Endodermal cell (in vitro differentiated cells): Measurements from ENCODE around the gene C11orf52. TPM values are rescaled to one million over a fixed set of nuclear protein-coding genes. Genes with fewer than 3 reads are reported as not detected.

Experiments
- DNase-seq: peaks from one replicate; pipeline ENCODE4 v3.0.0-alpha.2; 2017
- H3K27ac ChIP-seq: 2 replicates; pipeline ENCODE4 v1.5.1; 2013; ENCODE audit warnings: mild to moderate bottlenecking, low read depth, low read length, moderate library complexity
- H3K27me3 ChIP-seq: 2 replicates; pipeline ENCODE4 v1.6.1; 2013; ENCODE audit warnings: mild to moderate bottlenecking, low read length, moderate library complexity; ENCODE audit not compliant: insufficient read depth, control insufficient read depth, poor library complexity, severe bottlenecking
- H3K36me3 ChIP-seq: 2 replicates; pipeline ENCODE4 v1.7.0; 2013; ENCODE audit warnings: mild to moderate bottlenecking, low read length, moderate library complexity; ENCODE audit not compliant: control insufficient read depth, insufficient read depth
- H3K4me1 ChIP-seq: one replicate; pipeline ENCODE4 v1.7.0; 2013; ENCODE audit warnings: low read length; ENCODE audit not compliant: control insufficient read depth, insufficient read depth
- H3K4me3 ChIP-seq: 2 replicates; pipeline ENCODE4 v1.5.1; 2013; ENCODE audit warnings: mild to moderate bottlenecking, low read length, moderate library complexity
- H3K9ac ChIP-seq: 2 replicates; pipeline ENCODE4 v1.6.1; 2013; ENCODE audit warnings: mild to moderate bottlenecking, low read length, moderate library complexity; ENCODE audit not compliant: poor library complexity, severe bottlenecking; ENCODE audit errors: extremely low read depth
- H3K9me3 ChIP-seq: 2 replicates; pipeline ENCODE4 v1.6.1; 2013; ENCODE audit warnings: mild to moderate bottlenecking, low read length, moderate library complexity; ENCODE audit not compliant: control insufficient read depth
- H3K27ac Mint-ChIP-seq: 2 replicates; pipeline ENCODE4 v1.8.0; 2020; ENCODE audit warnings: mixed read lengths
- H3K27me3 Mint-ChIP-seq: 2 replicates; pipeline ENCODE4 v1.8.0; 2021; ENCODE audit warnings: mild to moderate bottlenecking, mixed read lengths; ENCODE audit not compliant: insufficient read depth
- H3K36me3 Mint-ChIP-seq: 2 replicates; pipeline ENCODE4 v1.8.0; 2020; ENCODE audit warnings: low read depth, mixed read lengths
- H3K4me1 Mint-ChIP-seq: 2 replicates; pipeline ENCODE4 v1.8.0; 2020; ENCODE audit warnings: mixed read lengths
- H3K4me3 Mint-ChIP-seq: 2 replicates; pipeline ENCODE4 v1.8.0; 2020; ENCODE audit warnings: mild to moderate bottlenecking, moderate library complexity, mixed read lengths
- H3K9me3 Mint-ChIP-seq: 2 replicates; pipeline ENCODE4 v1.8.0; 2020; ENCODE audit warnings: mild to moderate bottlenecking, mixed read lengths
- WGBS, 2 experiments: methylation state at CpG; one replicate each; pipeline versions ENCODE4 v1.1.5 to v1.1.7; 2013; ENCODE audit warnings: missing lambda C conversion rate in 2 of 2, mixed read lengths in 1 of 2; ENCODE audit not compliant: insufficient coverage in 1 of 2, insufficient read length in 1 of 2; 5-methylcytosine and 5-hydroxymethylcytosine counted together
- total RNA-seq, 2 donors: library from RNA; stranded (reverse); fragmentation: NEBNext Ultra II Directional in 1 of 2; extraction: Animal tissue kit (Norgen Biotek cat#: 25700) in 1 of 2; gene quantifications; 2 replicates in 1 of 2; 3 replicates in 1 of 2; pipeline ENCODE4 v1.2.1, GENCODE V29; 2021
- TF ChIP-seq, protein P1 (sequence below): fragments of 200-600 bp; sonication (generic); conservative IDR thresholded peaks from 2 replicates; pipeline ENCODE4 v1.5.0; 2021; ENCODE audit warnings: antibody characterized with exemption, mild to moderate bottlenecking

The C11orf52 gene
- total RNA-seq, 2 donors from 2014 or later: 2.6 to 3.8 TPM

- Histone ChIP-seq H3K9ac (no peak overlapping the region), H3K27me3 (no peaks in the 10 kb centered on the region), H3K27ac (no peak overlapping the region), H3K9me3 (no peaks in the 10 kb centered on the region), H3K4me1 (no peaks in the 10 kb centered on the region), H3K36me3 (no peaks in the 10 kb centered on the region), H3K4me3 (no peak overlapping the region)
- peak; percentile 63 for DNase-seq
- H3K27ac Mint-ChIP-seq: peak overlapping the region; percentile 41
- H3K9me3 Mint-ChIP-seq: no peaks in the 10 kb centered on the region
- H3K36me3 Mint-ChIP-seq: no peaks in the 10 kb centered on the region
- no peaks in the 10 kb centered on the region for H3K27me3 Mint-ChIP-seq
- H3K4me1 Mint-ChIP-seq: peaks cover 26% of the 10 kb centered on the region
- H3K4me3 Mint-ChIP-seq: no peak overlapping the region
- TF ChIP-seq, protein P1, sequence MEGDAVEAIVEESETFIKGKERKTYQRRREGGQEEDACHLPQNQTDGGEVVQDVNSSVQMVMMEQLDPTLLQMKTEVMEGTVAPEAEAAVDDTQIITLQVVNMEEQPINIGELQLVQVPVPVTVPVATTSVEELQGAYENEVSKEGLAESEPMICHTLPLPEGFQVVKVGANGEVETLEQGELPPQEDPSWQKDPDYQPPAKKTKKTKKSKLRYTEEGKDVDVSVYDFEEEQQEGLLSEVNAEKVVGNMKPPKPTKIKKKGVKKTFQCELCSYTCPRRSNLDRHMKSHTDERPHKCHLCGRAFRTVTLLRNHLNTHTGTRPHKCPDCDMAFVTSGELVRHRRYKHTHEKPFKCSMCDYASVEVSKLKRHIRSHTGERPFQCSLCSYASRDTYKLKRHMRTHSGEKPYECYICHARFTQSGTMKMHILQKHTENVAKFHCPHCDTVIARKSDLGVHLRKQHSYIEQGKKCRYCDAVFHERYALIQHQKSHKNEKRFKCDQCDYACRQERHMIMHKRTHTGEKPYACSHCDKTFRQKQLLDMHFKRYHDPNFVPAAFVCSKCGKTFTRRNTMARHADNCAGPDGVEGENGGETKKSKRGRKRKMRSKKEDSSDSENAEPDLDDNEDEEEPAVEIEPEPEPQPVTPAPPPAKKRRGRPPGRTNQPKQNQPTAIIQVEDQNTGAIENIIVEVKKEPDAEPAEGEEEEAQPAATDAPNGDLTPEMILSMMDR: no peak
- WGBS, 2 experiments: 72 to 78% methylated on average over 3 of the region's 3 CpGs
Measured at GRCh38 chr11:111944139-111944538, 25.4 kb downstream of the C11orf52 start.

DNA sequence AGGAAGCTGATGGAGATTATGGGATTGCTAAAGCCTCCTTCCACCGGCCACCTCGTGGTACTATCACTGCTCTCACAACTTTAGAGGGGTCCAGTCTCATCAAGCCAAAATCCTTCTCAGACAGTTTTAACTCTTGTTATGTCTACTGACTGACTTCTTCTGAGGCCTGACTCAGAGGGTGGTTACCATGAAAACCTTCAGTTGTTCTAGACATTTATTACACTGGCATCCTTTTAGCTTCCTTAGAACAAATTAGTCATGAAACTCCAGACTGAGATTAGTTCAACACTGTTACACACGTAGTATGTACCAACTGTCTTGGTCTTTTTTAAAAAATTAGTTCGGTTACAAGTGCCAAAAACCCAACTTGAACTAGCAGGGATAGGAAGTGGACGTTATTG, 25.9 kb downstream of the C11orf52 start:
- Histone ChIP-seq H3K27ac (no peak overlapping the region), H3K4me1 (no peaks in the 10 kb centered on the region), H3K36me3 (no peaks in the 10 kb centered on the region), H3K9me3 (no peaks in the 10 kb centered on the region), H3K4me3 (no peak overlapping the region), H3K27me3 (no peaks in the 10 kb centered on the region), H3K9ac (no peak overlapping the region)
- Mint-ChIP-seq H3K36me3 (no peaks in the 10 kb centered on the region), H3K4me3 (no peak overlapping the region), H3K4me1 (peaks cover 29% of the 10 kb centered on the region), H3K9me3 (no peaks in the 10 kb centered on the region), H3K27me3 (no peaks in the 10 kb centered on the region), H3K27ac (no peak overlapping the region)
- TF ChIP-seq, protein P1: no peak
- WGBS, 2 experiments: 89 to 100% methylated on average over 3 to 5 of the region's 5 CpGs
- DNase-seq: no peak

DNA sequence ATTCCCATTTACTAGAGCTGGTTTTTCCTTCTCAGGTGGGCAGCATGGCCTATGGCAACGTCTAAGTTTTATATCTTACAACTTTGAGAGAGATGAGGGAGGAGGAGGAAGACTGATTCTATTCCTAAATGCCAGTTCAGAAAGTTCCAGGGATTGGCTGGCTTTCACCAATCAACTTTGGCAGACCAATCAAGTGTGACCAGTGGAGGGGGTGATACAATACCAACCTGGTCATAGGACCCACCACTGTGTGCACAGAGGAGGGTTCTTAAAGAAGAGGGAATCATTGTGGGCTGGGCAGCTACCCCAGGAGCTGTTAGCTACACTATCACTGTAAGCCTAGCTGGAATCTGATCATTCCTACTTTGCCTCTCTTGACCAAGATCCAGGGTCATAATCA, 26.5 kb downstream of the C11orf52 start:
- TF ChIP-seq, protein P1: no peak
- Histone ChIP-seq H3K9ac (no peak overlapping the region), H3K27me3 (no peaks in the 10 kb centered on the region), H3K4me1 (no peaks in the 10 kb centered on the region), H3K36me3 (no peaks in the 10 kb centered on the region), H3K9me3 (no peaks in the 10 kb centered on the region), H3K4me3 (no peak overlapping the region), H3K27ac (no peak overlapping the region)
- H3K27me3 Mint-ChIP-seq: no peaks in the 10 kb centered on the region
- peaks cover 31% of the 10 kb centered on the region for H3K4me1 Mint-ChIP-seq
- no peak overlapping the region for H3K4me3 Mint-ChIP-seq
- H3K27ac Mint-ChIP-seq: no peak overlapping the region
- H3K9me3 Mint-ChIP-seq: no peaks in the 10 kb centered on the region
- 90% methylated on average over 1 of the region's 1 CpG; no CpG with 5 or more reads in 1 of the 2 experiments for WGBS, 2 experiments
- DNase-seq: no peak
- H3K36me3 Mint-ChIP-seq: no peaks in the 10 kb centered on the region
